ENCODE results near the gene INPP5E. TPM values are rescaled to one million over a fixed set of nuclear protein-coding genes. Genes with fewer than 3 reads are reported as not detected.

INPP5E gene
- total RNA-seq, 1 donor from 2014 or later: 13.2 TPM

DNA sequence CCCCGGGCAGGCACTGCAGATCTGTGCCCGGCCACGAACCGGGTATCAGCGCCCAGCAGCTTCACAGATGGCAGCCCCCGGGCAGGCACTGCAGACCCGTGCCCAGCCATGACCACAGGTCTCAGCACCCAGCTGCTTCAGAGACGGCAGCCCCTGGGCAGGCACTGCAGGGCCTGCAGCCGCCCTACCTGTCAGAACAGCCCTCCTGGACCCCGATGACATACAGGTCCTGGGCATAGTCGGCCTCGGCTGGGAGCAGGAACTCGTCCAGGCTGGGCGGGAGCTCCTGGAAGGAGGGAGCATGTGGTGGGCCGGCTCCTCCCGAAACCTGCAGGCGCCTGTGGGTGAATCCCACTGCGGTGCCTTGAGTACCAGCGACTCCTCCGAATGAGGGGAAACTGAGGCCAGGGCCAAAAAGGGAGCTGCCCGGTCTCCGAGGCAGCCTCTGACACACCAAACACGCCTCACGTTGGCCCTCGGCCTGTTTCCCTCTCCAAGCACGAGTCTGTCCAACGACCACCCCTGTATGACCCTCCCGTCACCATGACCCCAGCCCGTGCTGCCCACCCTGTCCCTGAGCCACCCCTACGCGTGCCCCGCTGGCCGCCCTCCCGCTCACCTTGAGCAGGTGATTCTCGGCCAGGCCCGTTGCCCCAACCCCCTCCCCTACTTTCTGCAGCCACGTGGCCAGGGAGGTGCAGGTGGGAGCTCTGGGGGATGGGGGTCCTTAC, 5.6 kb downstream of the INPP5E start:
- H3K36me3 Mint-ChIP-seq (ENCODE audit: low read depth): no peaks in the 10 kb centered on the region
- no peaks in the 10 kb centered on the region for H3K27me3 Mint-ChIP-seq (ENCODE audit: low read depth)
- DNase-seq (ENCODE audit: low spot score): no peak
- H3K27ac Mint-ChIP-seq (ENCODE audit: unreplicated experiment): no peak overlapping the region
- H3K9me3 Mint-ChIP-seq (ENCODE audit: low read depth): no peaks in the 10 kb centered on the region
- H3K4me1 Mint-ChIP-seq (ENCODE audit: low read depth): peaks cover 26% of the 10 kb centered on the region
- no peak overlapping the region for H3K4me3 Mint-ChIP-seq (ENCODE audit: unreplicated experiment)
- TF ChIP-seq, protein P1, sequence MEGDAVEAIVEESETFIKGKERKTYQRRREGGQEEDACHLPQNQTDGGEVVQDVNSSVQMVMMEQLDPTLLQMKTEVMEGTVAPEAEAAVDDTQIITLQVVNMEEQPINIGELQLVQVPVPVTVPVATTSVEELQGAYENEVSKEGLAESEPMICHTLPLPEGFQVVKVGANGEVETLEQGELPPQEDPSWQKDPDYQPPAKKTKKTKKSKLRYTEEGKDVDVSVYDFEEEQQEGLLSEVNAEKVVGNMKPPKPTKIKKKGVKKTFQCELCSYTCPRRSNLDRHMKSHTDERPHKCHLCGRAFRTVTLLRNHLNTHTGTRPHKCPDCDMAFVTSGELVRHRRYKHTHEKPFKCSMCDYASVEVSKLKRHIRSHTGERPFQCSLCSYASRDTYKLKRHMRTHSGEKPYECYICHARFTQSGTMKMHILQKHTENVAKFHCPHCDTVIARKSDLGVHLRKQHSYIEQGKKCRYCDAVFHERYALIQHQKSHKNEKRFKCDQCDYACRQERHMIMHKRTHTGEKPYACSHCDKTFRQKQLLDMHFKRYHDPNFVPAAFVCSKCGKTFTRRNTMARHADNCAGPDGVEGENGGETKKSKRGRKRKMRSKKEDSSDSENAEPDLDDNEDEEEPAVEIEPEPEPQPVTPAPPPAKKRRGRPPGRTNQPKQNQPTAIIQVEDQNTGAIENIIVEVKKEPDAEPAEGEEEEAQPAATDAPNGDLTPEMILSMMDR (IDR thresholded peaks at IDR 0.05): no peak

DNA sequence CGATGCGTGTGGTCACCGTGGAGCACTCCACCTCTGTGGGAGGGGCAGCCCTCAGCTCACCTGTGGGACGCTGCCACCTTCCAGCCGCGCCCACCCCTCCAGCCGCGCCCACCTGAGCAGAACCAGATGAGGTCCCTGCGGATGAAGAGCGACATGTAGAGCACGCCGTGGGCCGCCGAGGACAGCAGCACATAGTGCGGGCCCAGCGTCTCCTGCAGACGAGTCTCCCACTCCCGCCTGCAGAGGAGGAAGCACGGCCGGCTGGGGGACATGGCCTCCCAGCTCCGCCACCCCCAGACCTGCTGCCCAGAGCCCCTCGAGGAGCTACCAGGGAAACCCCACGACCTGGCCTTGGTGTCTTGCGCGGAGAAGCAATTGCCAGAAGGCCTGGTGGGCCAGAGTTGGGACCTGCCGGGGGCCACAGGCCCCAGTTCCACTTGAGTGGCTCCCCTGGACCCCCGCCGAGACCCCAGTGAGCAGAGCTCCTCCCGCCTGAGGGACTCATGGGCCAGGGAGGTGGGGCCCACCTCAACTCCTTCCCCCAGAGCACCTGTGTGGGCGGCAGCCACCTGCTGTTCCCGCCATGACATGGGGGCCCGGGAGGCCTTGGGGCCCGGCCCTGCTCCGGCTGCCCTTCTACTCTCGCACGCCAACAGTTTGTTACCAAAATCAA, 6.5 kb downstream of the INPP5E start:
- Mint-ChIP-seq H3K27me3 (ENCODE audit: low read depth) (no peaks in the 10 kb centered on the region), H3K4me3 (ENCODE audit: unreplicated experiment) (no peak overlapping the region), H3K9me3 (ENCODE audit: low read depth) (no peaks in the 10 kb centered on the region), H3K36me3 (ENCODE audit: low read depth) (no peaks in the 10 kb centered on the region), H3K4me1 (ENCODE audit: low read depth) (peaks cover 23% of the 10 kb centered on the region), H3K27ac (ENCODE audit: unreplicated experiment) (no peak overlapping the region)
- TF ChIP-seq, protein P1 (IDR thresholded peaks at IDR 0.05): no peak
- no peak for DNase-seq (ENCODE audit: low spot score)

DNA sequence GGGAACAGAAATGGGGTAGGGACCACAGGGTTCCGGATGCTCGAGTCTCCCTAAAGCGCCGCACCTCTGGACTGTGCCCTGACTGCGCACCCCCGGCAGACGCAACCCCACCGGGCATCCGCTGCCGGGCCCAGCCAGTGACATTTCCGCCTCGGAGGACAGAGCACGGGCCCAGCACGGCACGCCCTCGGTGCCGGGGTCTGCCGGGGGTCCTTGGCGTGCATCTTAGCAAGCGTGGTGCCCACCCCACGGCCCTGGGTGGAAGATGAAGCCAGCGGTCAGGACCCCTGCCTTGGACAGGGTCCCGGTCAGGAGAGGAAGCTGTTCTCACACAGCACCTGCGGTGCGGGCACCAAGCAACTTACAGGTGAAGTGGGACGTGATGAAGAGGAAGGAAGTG, 7.1 kb downstream of the INPP5E start:
- H3K27me3 Mint-ChIP-seq (ENCODE audit: low read depth): no peaks in the 10 kb centered on the region

DNA sequence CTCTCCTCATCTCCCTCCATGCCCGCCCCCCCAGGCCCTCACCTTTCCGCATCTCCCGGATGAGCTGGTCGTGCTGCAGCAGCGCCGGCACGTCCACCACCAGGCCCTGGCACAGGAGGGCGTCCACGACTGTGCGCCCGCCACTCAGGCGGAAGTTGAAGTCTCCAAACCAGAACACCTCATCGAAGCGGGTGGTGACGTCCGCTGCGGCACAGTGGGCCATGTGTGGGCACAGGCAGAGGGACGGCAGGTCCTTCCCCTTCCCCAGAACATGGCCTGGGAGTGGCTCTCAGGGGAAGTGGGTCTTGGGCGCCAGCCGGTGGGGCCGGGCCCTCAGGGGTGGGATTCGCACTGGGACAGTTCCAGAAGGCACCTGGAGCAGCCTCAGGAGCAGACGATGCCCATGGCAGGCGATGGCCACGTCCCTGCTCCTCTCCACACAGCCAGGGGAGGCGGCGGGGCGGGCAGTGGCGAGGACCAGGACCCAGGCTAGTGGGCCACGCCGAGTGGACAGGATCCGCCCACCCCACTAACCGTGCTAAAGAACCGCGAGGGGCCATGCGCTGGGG, 7.8 kb downstream of the INPP5E start:
- TF ChIP-seq, protein P1 (IDR thresholded peaks at IDR 0.05): no peak
- no peak for DNase-seq (ENCODE audit: low spot score)
- H3K27ac Mint-ChIP-seq (ENCODE audit: unreplicated experiment): no peak overlapping the region
- H3K36me3 Mint-ChIP-seq (ENCODE audit: low read depth): no peaks in the 10 kb centered on the region
- no peak overlapping the region for H3K4me3 Mint-ChIP-seq (ENCODE audit: unreplicated experiment)
- no peaks in the 10 kb centered on the region for H3K9me3 Mint-ChIP-seq (ENCODE audit: low read depth)
- H3K4me1 Mint-ChIP-seq (ENCODE audit: low read depth): peaks cover 10% of the 10 kb centered on the region
- no peaks in the 10 kb centered on the region for H3K27me3 Mint-ChIP-seq (ENCODE audit: low read depth)

More for the DNA sequence above, 7.1 kb downstream of the INPP5E start:
- H3K4me1 Mint-ChIP-seq (ENCODE audit: low read depth): peaks cover 17% of the 10 kb centered on the region
- H3K4me3 Mint-ChIP-seq (ENCODE audit: unreplicated experiment): no peak overlapping the region
- H3K27ac Mint-ChIP-seq (ENCODE audit: unreplicated experiment): no peak overlapping the region
- H3K36me3 Mint-ChIP-seq (ENCODE audit: low read depth): no peaks in the 10 kb centered on the region
- DNase-seq (ENCODE audit: low spot score): no peak
- no peaks in the 10 kb centered on the region for H3K9me3 Mint-ChIP-seq (ENCODE audit: low read depth)
- TF ChIP-seq, protein P1 (IDR thresholded peaks at IDR 0.05): no peak

DNA sequence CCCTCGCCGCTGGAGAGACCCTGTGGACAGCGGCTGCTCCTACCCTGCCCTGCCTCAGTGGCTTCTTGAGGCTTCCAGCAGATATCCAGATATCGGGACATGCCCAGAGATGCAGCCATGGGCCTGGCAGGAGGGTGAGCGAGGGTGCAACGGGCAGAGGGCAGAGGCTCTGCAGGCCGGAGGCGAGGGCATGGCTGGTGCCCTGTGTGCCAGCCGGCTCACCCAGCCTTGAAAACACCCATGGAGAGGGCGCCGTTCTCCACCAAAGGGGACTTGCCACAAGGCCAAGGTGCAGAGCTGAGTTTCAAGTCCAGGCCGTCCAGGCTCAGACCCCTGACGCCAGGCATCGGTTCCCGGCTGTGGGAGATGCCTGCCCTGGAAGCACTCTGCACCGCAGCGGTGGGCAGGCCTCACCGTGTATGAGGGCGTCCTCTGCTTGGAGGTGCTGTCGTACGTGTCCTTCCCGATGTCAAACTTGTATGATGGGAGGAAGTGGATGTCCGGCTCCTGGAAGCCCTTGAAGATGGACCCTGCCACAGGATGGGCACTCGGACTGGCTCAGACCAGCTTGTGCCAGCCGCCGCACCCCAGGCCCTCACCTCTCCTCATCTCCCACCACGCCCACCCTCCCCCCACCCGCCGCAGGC, 8.9 kb downstream of the INPP5E start:
- no peak overlapping the region for H3K27ac Mint-ChIP-seq (ENCODE audit: unreplicated experiment)
- peaks cover under 1% of the 10 kb centered on the region for H3K4me1 Mint-ChIP-seq (ENCODE audit: low read depth)
- TF ChIP-seq, protein P1 (IDR thresholded peaks at IDR 0.05): no peak
- DNase-seq (ENCODE audit: low spot score): no peak
- H3K4me3 Mint-ChIP-seq (ENCODE audit: unreplicated experiment): no peak overlapping the region
- no peaks in the 10 kb centered on the region for H3K36me3 Mint-ChIP-seq (ENCODE audit: low read depth)
- no peaks in the 10 kb centered on the region for H3K27me3 Mint-ChIP-seq (ENCODE audit: low read depth)
- H3K9me3 Mint-ChIP-seq (ENCODE audit: low read depth): no peaks in the 10 kb centered on the region
